ENCODE results near the gene VILL. TPM values are rescaled to one million over a fixed set of nuclear protein-coding genes. Genes with fewer than 3 reads are reported as not detected.
A peak's percentile ranks its signal among the peaks of the same experiment; 100 is the strongest.
"Not testable (repeated sequence)": the region's sequence is repeated elsewhere in the genome, so short reads cannot be mapped to it uniquely, and the experiment has no call there.

VILL gene
- total RNA-seq, 1 donor from 2014 or later, result 13.7 TPM

- Mint-ChIP-seq H3K27ac (ENCODE audit: unreplicated experiment) (no peak overlapping the region), H3K9me3 (ENCODE audit: unreplicated experiment) (peaks cover 6% of the 10 kb centered on the region), H3K27me3 (ENCODE audit: unreplicated experiment) (no peaks in the 10 kb centered on the region), H3K36me3 (ENCODE audit: low read depth, unreplicated experiment) (peaks cover 10% of the 10 kb centered on the region), H3K4me1 (ENCODE audit: unreplicated experiment) (peaks cover under 1% of the 10 kb centered on the region), H3K4me3 (ENCODE audit: unreplicated experiment) (no peak overlapping the region)
- no peak for TF ChIP-seq CTCF (IDR thresholded peaks at IDR 0.05; ENCODE audit: unreplicated experiment)
- DNase-seq (ENCODE audit: low spot score), result no peak
Observed at GRCh38 chr3:38049358-38050126, 59.0 kb downstream of the VILL start.

GRCh38 chr3:38051131-38051530 is 60.5 kb downstream of the VILL start:
- H3K27me3 Mint-ChIP-seq (ENCODE audit: unreplicated experiment), result no peaks in the 10 kb centered on the region
- H3K27ac Mint-ChIP-seq (ENCODE audit: unreplicated experiment), result no peak overlapping the region
- DNase-seq (ENCODE audit: low spot score), result no peak
- H3K4me3 Mint-ChIP-seq (ENCODE audit: unreplicated experiment), result no peak overlapping the region
- H3K36me3 Mint-ChIP-seq (ENCODE audit: low read depth, unreplicated experiment), result peaks cover 10% of the 10 kb centered on the region
- H3K9me3 Mint-ChIP-seq (ENCODE audit: unreplicated experiment), result peaks cover 6% of the 10 kb centered on the region
- TF ChIP-seq CTCF (IDR thresholded peaks at IDR 0.05; ENCODE audit: unreplicated experiment), result no peak
- peaks cover 10% of the 10 kb centered on the region for H3K4me1 Mint-ChIP-seq (ENCODE audit: unreplicated experiment)

- not testable (repeated sequence) for H3K4me3 Mint-ChIP-seq (ENCODE audit: unreplicated experiment); H3K27me3 Mint-ChIP-seq (ENCODE audit: unreplicated experiment)
Observed at GRCh38 chr3:38053286-38053685, 62.7 kb downstream of the VILL start.

GRCh38 chr3:38053813-38054498 is 63.4 kb downstream of the VILL start:
- H3K36me3 Mint-ChIP-seq (ENCODE audit: low read depth, unreplicated experiment); H3K9me3 Mint-ChIP-seq (ENCODE audit: unreplicated experiment); H3K27ac Mint-ChIP-seq (ENCODE audit: unreplicated experiment); H3K27me3 Mint-ChIP-seq (ENCODE audit: unreplicated experiment); H3K4me3 Mint-ChIP-seq (ENCODE audit: unreplicated experiment); DNase-seq (ENCODE audit: low spot score): not testable (repeated sequence)
- peaks cover 10% of the 10 kb centered on the region for H3K4me1 Mint-ChIP-seq (ENCODE audit: unreplicated experiment)

More at GRCh38 chr3:38053286-38053685, 62.7 kb downstream of the VILL start:
- H3K27ac Mint-ChIP-seq (ENCODE audit: unreplicated experiment); H3K36me3 Mint-ChIP-seq (ENCODE audit: low read depth, unreplicated experiment); H3K9me3 Mint-ChIP-seq (ENCODE audit: unreplicated experiment); DNase-seq (ENCODE audit: low spot score): not testable (repeated sequence)
- peaks cover 10% of the 10 kb centered on the region for H3K4me1 Mint-ChIP-seq (ENCODE audit: unreplicated experiment)

DNA sequence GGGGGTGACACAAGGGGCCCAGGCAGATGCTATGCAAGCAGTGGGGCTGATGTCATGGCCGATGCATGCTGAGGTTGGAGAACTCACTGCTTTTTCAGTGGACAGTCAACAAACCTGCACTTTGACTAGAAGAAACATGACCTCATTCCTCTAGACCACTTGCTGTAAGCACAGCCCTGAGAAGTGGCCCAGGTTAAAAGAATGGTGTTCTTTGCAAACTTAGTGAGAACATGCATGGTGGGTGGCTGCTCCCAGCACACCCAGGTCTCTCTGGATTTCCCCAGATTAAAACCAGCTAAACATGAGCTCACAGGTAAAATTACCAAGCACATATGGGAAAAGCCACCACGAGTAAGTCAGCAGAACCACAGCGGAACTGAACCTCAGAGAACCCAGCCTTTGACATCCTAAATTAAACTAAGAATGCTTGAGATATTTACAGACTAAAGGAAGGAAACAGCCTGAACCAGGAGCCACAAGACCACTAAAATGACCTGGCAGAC is 64.0 kb downstream of the VILL start:
- Mint-ChIP-seq H3K27me3 (ENCODE audit: unreplicated experiment) (peaks cover 4% of the 10 kb centered on the region), H3K9me3 (ENCODE audit: unreplicated experiment) (peaks cover 6% of the 10 kb centered on the region), H3K27ac (ENCODE audit: unreplicated experiment) (peak overlapping the region; percentile 15), H3K4me1 (ENCODE audit: unreplicated experiment) (peaks cover 10% of the 10 kb centered on the region), H3K4me3 (ENCODE audit: unreplicated experiment) (no peak overlapping the region), H3K36me3 (ENCODE audit: low read depth, unreplicated experiment) (peaks cover 10% of the 10 kb centered on the region)
- no peak for TF ChIP-seq CTCF (IDR thresholded peaks at IDR 0.05; ENCODE audit: unreplicated experiment)
- no peak for DNase-seq (ENCODE audit: low spot score)

Small RNA genes within 50 kb of the gene (microRNA-seq; reads per million reads assigned to microRNA genes)
- 35.1 reads per million, percentile 73 among the genes with 10 or more reads in this experiment for gene MIR26A1 (ENCODE audit: unreplicated experiment)

Other genes with a start within 250 kb of the VILL start
- 71.4 TPM for gene CTDSPL, start 128.9 kb upstream of the VILL start, total RNA-seq (ENCODE audit: unreplicated experiment)
- 22.4 TPM for gene PLCD1, start 38.9 kb downstream of the VILL start, total RNA-seq (ENCODE audit: unreplicated experiment)
- 0.62 TPM for gene DLEC1, start 48.4 kb downstream of the VILL start, total RNA-seq (ENCODE audit: unreplicated experiment)
- gene ACAA1, start 146.3 kb downstream of the VILL start, total RNA-seq (ENCODE audit: unreplicated experiment), result 71.9 TPM
- gene MYD88, start 147.9 kb downstream of the VILL start, total RNA-seq (ENCODE audit: unreplicated experiment), result 51.0 TPM
- gene OXSR1, start 174.8 kb downstream of the VILL start, total RNA-seq (ENCODE audit: unreplicated experiment), result 36.0 TPM